Renal cortical epithelial cell (primary cell): ENCODE measurements around the gene BUD31. TPM values are rescaled to one million over a fixed set of nuclear protein-coding genes. Genes with fewer than 3 reads are reported as not detected.
"Not testable (repeated sequence)": the region's sequence is repeated elsewhere in the genome, so short reads cannot be mapped to it uniquely, and the experiment has no call there.

ENCODE experiments used
- DNase-seq: peaks from one replicate; pipeline ENCODE4 v3.0.0-alpha.2; 2011; ENCODE audit warnings: low read depth
- total RNA-seq: library from RNA; depleted of rRNA; stranded (reverse); fragments of >200 nt; gene quantifications from 2 replicates; pipeline ENCODE4 v1.2.3, GENCODE V29; 2014

BUD31 gene
- total RNA-seq, 1 donor from 2014 or later, result 77.7 TPM

DNA sequence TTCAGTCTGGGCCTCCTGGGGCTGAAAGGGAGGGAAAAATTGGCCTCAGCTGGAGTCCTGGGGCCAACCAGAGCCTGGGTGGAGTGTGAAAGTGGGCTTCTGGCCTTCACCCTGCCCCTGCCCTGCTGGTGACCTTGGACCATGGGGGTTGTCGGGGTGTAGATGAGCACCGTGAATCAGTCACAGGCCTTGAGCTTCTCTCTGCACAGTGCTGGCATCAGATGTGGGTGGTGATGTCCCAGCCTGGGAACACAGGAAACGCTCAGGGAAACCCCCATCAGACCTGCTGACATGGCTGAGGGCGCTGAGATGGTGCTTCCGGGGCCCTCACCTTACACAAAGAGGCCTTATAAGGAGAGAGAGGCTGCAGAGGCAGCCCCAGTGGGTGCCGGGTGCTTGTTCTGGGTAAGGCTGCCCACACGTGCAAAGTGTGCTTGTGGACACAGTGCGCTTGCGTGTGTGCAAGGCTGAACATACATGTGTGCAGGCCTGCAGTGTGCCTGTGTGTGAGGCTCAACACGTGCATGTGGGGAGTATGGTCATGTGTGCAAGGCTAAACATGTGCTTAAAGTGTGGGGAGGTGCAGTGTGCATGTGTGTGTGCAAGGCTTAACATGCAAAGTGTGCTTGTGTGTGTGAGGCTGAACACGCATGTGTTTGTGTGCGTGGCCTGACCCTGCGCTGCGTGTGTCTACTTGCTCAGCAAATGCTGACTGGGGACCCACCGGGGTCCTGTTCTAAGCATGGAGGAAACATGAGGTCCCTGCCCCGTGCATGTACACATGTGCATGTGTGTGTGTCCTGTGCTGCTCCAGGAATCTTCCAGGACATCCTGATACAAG, 27.7 kb upstream of the BUD31 start:
- peak; percentile 35 for DNase-seq

GRCh38 chr7:99381664-99382075, 27.1 kb upstream of the BUD31 start:
- DNase-seq, result no peak

- DNase-seq, result no peak
These were observed 25.6 kb upstream of the BUD31 start for GRCh38 chr7:99383203-99383602.

DNA sequence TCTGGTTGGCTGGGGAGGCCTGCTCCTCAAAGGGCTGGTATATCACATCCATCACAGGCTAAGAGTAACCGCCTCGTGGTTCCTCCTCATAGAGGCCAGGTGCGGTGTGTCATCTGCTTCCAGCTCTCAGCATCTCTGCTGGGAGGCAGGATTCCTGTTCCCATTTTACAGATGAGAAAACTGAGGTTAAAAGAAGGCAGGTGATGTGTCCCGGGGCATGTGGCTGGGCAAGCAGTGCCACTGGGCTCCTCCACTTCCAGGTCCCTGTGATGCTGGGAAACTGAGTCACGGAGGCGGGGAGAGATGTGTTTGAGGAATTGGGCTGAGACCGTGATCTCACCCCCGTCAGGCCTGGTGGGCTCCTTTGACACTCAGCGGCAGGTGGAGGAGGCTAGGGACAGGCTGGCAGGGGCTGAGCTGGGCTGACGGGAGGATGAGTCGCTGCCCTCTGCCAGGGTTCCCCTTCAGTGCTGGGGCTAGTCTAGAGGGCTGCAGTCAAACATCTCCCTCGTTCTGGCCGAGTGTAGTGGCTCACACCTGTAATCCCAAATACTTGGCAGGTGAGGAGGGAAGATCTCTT, 24.9 kb upstream of the BUD31 start:
- DNase-seq, result no peak

DNA sequence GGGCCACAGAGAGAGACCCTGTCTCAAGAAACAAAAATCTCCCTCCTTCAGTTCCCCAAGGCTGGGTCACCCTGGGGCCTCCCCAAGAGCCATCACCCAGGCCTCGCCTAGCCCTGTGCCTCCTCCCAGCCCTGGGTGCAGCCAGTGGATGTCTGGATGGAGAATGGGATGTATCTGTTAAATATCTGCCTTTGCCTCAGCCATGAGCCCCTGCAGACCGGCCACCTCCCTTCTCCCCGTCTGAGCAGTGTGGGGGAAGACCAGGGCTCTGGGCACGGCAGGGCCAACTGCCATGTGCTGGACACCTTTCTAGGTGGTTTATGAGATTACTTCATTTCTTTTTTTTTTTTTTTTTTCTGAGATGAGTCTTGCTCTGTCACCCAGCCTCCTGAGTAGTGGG, 24.2 kb upstream of the BUD31 start:
- DNase-seq, result no peak

GRCh38 chr7:99385564-99385963, 23.2 kb upstream of the BUD31 start:
- no peak for DNase-seq

DNA sequence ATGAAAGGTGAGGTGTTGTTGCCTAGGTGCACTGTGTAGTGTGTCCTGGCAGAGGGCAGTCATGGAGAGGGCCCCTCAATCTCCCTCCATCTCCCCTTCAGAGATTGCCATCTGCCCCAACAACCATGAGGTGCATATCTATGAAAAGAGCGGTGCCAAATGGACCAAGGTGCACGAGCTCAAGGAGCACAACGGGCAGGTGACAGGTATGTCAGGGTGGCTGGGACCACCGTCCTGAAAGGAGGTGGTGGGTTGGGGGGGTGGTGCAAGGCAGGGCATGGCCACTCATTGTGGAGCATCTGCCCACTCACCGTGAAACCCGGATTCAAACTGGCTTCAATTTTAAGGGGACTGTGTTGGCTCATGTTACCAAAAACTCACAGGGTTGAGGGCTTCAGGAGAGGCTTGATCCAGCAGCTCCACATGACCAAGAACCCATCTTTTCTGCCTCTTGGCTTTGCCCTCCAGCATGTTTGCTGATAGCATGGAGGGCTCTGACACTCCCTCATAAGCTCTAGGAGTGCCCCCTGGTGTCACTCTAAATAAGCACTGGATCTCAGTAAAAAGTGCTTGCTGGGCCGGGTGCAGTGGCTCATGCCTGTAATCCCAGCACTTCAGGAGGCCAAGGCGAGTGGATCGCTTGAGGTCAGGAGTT, 22.1 kb upstream of the BUD31 start:
- DNase-seq, result peak; percentile 39

DNA sequence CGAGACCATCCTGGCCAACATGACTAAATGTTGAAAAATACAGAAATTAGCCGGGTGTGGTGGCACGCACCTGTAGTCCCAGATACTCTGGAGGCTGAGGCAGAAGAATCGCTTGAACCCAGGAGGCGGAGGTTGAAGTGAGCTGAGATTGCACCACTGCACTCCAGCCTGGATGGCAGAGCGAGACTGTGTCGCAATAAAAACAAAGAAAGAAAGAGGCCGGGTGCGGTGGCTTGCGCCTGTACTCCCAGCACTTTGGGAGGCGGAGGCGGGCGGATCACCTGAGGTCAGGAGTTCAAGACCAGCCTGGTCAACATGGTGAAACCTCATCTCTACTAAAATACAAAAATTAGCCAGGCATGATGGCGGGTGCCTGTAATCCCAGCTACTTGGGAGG, 21.5 kb upstream of the BUD31 start:
- not testable (repeated sequence) for DNase-seq

DNA sequence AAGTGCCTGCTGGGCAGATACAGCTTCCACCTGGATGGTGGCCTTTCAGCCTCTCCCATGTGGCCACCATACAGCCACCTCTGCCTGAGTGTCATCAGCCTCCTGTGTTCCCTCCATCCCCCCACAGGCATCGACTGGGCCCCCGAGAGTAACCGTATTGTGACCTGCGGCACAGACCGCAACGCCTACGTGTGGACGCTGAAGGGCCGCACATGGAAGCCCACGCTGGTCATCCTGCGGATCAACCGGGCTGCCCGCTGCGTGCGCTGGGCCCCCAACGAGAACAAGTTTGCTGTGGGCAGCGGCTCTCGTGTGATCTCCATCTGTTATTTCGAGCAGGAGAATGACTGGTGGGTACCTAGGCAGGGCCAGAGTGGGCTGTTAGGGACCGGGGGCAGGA, 20.9 kb upstream of the BUD31 start:
- no peak for DNase-seq

DNA sequence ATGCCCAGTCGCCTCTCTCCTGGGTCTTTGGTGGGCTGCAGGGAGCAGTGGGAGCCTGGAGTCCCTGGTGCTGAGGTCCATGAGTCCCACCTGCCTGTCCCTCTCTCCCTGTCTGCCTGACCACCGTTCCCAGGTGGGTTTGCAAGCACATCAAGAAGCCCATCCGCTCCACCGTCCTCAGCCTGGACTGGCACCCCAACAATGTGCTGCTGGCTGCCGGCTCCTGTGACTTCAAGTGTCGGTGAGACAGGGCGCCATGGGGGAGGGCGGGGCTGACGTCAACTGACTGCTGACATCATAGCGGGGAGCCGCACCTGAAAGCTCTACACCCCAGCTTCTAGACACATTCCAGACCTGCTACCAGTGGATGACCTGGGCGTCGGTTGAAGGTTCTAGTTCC, 19.0 kb upstream of the BUD31 start:
- no peak for DNase-seq

- DNase-seq, result no peak
These were observed 17.7 kb upstream of the BUD31 start for GRCh38 chr7:99390941-99391602.

- DNase-seq, result no peak
These were observed 16.7 kb upstream of the BUD31 start for GRCh38 chr7:99392046-99392445.

DNA sequence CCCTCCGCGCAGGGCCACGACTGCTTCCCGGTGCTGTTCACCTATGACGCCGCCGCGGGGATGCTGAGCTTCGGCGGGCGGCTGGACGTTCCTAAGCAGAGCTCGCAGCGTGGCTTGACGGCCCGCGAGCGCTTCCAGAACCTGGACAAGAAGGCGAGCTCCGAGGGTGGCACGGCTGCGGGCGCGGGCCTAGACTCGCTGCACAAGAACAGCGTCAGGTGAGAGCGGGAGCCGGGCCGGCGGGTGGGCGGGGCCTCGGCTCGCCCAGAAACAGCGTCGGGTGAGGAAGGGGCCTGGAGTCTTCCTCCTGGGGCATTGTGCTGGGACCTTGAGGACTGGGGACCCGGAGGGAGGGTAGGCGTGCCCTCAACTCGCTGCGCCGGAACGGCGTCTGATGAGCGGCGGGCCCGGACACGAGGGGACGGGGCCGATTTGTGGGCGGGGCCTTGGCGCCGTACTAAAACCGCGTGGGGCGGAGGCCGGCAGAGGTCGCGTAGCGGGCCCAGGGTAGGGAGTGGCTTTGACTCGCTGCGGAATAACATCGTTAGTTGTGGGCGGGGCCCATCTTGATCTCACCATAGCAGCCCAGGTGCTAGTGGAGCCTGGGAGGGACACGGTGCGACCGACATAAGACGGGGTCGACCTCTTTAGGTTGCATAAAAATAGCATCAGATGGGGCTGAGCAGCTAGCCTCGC, 16.0 kb upstream of the BUD31 start:
- no peak for DNase-seq

DNA sequence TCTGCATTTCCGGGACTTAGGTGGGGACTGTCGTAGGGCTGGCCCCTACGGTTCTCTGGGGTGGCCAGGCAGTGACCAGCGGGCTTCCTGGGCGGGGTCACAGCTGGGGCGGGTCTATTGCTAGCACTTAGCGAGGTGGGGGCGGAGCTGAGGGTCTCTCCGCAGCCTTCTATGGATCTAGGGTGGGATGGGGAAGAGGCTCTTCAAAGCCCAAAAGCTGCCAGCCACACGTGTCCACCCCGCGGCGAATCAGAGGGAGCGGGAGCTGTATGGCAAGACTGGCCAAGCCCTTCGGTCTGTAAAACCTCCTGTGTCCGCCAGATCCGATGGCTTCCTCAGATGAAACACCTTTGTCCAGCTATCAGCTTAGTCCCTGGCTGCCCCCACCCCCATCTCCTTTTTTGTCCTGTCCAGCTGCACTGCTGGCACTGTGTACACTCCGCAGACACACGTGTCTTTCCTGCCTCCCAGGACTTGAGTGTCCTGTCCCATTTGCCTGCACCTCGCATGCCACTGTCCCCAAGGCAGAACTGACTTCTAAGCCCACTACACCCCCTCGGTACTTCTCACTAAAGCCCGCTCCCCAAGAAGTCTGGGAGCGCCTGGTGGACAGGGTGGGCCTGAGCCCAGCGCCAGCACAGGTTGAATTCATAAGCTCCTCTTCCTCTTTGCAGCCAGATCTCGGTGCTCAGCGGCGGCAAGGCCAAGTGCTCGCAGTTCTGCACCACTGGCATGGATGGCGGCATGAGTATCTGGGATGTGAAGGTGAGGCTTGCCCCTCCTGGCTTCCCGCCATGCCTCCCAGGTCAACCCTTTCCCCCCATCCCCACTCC, 15.2 kb upstream of the BUD31 start:
- no peak for DNase-seq

DNA sequence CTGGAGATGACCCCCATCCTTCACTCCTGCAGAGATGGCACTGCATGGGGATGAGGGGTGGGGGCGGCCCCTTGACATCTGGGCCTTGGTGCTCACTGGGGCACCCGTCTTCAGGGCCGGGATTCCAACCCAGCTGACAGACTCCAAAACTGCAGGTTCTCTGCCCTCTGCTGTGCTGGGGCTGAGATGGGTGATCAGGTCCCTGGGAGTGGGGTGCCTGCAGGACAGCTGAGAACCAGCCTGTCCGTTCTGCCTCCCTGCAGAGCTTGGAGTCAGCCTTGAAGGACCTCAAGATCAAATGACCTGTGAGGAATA, 14.6 kb upstream of the BUD31 start:
- DNase-seq, result no peak

- no peak for DNase-seq
These were observed 13.0 kb upstream of the BUD31 start for GRCh38 chr7:99395616-99396327.

DNA sequence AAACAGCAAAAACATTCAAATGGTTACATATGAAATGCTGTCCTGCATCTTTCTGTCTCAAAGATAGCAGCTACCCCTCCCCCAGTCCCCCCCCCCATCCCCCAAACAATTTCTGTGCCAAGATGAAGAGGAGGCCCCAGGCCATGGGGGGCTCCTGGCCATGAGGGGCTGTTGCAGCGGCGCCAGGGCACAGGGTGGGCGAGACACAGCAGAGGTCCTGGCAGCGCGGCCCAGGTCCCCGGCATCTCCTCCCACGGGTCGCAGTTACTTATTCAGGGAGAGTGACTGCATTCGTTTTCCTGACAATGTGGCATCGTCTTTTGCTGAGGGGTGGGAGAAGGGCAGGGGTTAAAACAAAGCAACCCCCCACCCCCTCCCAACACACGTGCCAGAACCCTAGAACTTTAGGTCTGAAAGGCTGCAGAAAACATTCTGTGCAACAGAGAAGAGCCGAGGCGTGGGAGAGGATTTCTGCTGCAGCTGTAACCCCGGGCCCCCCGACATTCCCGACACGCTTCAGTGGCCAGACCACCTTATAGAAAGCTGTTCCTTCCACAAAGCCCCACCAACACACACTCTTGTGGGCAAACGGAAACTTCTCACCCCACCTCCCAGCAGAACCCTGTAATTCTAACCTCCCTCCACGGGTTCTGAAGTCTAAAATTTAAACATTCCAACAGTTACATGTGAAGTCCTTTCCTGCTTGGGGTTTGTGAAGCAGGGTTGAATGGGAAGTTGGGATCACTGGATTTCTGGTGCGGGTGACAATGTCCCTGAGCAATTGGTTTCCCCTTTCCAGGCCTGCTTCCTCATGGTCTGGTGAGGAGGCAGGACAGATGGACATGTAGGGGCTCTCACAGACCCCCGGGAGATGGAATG, 12.1 kb upstream of the BUD31 start:
- DNase-seq, result no peak

DNA sequence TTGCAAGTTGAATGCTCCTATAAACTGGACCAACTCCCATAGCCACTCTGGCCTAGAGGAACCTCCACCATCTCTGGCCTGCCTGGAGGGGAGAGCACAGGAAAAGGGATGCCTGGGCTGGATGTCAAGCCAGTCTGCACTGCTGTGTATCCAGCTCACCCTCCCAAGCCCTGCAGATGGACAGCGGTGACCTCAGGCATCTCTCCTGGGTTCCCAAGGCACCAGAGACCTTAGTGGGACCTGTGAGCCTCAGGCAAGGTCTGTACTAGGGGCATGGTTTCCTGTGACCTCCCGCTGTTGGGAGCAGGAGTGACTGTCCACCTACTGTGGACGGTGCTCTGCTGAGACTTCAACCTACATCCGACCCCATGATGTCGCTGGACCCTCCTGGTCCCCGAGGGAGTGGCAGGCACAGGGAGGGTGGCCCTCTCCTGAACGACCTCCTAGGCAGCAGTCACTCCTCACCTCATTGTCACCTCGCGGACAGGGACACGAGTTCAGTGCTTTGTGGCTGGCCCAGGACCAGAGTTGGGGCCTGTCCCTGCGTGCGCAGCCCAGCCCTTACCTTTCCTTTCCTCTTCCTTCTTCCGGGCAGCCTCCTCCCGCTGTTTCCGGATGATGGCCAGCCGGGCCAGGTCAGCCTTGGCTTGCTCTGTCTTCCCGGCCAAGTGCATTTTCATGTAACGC, 11.3 kb upstream of the BUD31 start:
- DNase-seq, result no peak

DNA sequence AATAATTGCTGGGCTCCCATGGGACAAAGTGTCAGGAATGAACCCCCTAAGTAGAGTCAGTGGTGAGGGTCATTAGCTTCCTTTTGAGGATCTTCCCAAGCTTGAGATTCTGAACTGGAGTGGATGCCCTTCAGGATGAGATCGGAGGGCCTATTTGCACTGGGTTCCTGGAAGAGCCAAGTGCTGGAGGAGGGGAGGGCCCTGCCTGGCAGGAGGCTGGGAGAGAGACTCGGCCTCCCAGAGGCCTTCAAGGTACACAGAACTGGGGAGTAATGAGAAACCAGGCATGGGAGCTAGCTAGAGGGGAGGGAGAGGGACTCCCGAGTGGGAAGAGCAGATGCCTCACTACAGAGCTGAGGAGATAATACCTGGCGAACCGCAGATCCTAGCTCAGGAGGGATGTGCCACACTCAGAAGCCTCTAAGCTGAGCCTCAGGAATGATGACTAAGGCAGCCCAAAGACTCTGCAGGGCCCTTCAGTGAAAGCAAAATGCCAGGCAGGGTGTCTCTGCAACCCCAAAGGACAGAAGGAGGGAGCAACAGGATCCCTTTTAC, 9.8 kb upstream of the BUD31 start:
- no peak for DNase-seq
